Measurements from ENCODE around the gene TMCC1.

TMCC1 gene

DNA sequence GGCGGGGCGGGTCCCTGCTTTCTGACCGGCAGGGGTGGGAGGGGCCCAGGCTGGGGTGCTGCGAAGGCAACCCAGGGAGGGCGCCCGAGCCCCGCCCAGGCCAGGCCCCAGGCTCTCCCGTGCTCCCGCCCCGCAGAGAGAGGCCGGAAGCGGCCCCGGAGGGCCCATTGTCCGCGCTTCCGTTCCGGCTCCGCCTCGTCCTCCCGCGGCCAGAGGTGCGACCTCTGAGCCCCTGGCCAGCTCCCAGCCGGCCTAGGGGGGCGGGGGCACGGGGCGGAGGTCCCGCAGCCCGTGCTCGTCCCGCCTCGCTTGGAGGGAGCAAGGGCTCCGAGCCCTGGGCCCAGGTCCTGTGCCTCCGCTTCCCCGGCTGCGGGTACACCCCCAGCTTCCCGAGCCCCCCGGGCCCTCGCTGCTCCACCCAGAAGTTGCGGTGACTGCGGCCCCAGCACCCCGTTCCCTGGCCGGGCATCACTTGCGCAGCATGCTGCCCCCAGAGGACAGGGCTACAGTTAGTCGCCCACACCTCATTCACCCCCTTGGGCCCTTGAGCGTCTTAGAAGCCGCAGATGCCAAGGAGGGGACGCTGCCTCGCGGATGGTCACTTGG, 266.7 kb downstream of the TMCC1 start:
- peak in 1 of 2 donors; percentile 40 for DNase-seq (ENCODE audit: extremely low read depth in 1 of 2, low read depth in 1 of 2)

DNA sequence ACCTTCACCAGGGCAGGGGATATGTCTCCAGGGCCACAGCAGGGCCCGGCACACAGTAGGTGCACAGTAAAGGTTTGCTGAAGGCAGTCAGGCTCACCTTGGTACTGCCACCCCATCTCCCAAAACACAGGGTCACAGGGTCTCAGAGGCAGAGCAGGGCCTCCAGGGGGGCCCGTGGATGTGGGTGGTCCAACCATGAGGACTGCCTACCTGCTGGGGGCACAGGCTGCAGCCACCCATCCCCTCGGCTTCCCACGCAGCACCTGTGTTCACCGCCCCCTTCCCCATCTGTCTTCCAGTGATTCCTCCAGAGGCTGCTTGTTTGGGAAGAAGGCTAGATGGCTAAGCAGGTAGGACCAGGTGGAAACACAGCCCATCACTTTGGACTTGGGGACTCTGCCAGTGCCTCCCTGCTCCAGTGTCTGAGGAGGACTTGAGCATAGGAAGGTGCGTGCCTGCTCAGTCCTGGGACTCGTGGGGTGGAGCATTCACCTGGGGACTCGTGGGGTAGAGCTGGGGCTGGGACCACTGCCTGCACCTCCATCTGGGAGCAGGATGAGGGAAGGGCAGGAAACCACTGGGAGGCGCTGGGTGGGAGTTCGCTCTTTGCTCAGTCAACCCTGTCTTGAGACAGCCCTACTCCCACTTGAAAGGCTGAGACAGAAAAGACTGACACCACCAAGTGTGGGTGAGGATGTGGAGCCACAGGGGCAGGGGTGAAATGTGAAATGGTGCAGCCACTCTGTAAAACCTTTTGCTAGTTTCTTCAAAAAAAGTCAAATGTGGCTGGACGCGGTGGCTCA, 268.2 kb downstream of the TMCC1 start:
- DNase-seq (ENCODE audit: extremely low read depth in 1 of 2, low read depth in 1 of 2), result no peak

DNA sequence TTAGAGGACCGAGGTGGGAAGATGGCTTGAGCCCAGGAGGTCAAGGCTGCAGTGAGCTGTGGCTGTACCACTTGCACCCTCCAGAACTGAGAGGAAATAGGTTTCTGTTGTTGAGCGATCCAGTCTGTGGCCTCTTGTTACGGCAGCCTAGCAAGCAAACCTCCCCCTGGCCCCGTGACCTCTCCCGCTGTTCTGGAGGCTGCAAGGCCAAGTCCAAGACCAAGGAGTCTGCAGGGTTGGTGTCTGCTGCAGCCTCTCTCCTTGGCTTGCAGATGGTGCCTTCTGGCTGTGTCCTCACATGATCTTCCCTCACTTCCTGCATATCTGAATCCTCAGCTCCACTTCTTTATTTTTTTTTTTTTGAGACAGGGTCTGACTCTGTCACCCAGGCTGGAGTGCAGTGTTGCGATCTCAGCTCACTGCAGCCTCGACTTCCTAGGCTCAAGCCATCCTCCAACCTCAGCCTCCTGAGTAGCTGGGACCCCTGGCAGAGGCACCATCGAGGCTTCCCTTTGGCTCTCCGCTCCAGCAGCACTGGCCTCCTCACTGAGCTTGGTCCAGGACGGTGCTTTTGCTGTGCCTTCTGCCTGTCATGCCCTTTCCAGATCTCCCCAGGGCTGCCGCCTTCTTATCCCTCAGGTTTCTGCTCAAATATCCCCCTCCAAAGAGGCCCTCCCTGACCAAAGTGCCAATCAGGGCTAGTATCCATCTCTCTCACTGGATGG, 269.0 kb downstream of the TMCC1 start:
- no peak for DNase-seq (ENCODE audit: extremely low read depth in 1 of 2, low read depth in 1 of 2)

DNA sequence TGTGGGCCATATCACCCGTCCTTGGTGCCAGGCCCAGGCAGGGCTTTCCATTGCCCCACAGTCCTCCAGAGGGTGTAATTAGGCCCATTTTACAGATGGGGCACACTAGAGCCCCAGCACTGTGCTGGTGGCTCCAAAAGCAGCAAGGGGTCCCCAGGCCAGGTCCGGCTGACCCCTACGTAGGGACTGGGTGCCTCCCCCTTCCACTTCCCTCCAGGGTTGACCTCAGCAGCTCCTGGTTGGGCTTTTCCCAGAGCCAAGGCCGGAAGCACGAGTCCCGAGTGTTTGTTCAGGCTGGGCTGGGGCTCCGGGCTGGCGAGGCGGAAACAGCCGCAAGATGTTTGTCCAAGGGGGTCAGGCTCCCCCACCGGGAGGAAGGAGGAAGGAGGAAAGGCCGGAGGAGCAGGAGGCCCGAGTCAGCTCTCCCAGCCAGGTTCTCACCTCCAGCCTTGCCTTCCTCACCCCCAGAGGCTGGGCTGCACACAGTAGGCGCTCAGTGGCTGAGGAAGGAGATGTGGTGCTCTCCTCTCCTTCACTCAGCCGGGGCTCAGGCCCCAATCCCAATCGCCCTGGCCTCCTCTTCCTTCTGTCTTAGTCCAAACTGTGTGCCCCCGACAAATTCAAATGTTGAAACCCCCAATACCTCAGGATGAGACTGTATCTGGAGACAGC, 269.9 kb downstream of the TMCC1 start:
- DNase-seq (ENCODE audit: extremely low read depth in 1 of 2, low read depth in 1 of 2), result no peak

DNA sequence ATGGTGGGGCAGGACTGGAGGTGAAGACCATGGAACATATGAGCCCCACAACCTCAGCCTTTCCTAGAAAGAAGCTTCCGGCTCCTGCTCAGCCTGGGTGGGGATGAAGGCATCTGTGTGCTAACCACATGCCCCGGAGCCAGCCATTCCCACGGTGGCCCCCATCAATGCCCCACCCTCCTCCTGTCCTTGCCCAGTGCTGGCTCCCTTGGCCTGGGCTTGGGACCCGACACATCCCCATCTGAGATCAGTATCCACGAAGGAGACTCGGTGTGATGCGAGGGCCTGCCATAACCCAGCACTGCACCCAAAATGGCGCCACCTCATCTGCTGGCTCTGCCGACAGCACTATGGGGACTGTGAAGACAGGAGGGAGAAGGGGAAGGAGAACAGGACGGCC, 270.6 kb downstream of the TMCC1 start:
- DNase-seq (ENCODE audit: extremely low read depth in 1 of 2, low read depth in 1 of 2), result no peak

DNA sequence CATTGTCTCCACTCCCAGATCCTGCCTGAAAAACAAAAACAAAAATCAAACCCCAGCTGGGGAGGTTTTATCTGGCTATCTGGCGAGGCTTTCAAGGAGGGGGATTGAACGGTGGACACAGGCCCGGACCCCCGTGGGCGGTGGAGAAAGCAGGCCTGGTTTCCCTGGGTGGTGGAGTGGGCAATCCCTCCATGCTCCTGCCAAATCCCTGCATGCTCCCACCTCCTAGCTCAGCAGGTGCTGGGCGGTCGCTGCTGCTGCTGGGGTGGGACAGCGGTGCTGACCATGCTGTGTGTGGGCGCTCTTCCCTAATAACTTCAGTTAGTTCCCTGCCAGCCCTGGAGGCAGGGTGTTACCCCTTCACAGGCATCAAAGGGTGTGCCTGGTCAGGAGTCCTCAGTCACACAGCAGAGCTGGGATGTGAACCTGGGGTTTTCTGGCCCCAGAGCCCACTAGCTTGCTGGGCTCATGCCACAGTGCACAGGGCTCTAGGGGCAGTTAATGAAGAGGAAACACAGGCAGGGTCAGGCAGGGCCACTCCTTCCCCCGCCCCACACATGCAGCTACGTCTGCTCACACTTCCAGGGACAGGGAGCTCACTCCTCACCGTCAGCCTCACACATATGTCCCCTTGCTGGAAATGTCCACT, 271.2 kb downstream of the TMCC1 start:
- no peak for DNase-seq (ENCODE audit: extremely low read depth in 1 of 2, low read depth in 1 of 2)

DNA sequence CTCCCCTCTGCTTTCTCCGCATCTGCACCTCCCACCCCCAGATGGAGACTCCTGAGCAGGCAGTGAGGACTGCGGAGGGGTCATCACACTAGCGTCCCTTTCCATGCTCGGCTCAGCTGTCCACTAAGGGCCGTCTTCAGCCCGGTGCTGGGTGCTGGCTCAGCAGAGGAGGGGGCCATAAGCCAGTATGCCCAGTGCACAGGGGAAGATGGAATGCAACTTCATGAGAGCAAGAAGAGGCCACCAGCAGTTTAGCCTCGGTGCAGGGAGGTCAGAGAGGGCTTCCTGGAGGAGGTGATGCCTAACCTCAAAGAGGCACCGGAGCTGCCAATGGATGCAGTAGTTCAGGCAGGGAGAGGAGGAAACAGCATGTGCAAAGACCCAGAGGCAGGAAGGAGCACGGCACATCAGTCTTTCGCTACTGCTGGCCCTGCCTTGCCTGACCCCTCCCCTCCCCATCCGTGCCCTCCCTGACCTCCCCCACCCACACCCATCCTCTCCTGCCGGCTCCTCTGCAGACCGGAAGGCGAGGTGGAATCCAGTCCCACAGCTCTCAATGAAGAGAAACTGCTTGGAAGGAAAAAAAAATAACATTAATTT, 271.8 kb downstream of the TMCC1 start:
- no peak for DNase-seq (ENCODE audit: extremely low read depth in 1 of 2, low read depth in 1 of 2)

DNA sequence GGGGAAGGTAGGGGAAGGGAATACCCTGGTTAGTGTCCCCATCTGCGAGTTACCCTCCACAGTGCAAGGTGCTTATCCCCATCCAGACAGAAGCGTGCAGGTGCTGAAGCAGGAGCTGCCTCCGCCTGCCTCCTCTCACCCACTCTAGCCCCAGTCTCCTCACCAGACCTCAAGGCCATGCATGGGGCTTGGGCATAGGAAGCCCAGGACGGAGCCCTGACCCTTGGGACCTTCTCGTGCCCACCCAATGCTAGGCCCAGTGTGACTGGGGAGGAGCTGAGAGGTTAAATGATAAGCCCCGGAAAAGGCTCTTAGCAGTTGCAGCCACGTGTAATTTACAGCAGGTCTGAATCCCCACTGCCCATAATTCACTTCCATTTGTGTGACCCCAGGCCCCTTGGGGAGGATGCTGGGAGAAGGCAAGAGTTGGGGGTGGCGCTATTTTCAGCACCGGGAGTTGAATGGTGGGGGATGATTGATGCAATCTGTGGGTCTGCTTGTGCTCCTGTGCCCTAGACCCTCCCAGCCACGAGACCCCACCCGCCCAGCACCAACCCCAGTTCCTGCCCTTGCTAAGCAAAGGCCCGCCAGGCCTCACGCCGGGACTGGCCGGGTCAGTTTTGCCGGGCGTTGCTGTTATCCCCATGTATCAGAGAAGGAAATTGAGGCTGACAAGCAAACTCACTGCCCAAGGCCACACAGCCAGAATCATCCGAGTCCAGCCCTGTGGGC, 272.5 kb downstream of the TMCC1 start:
- no peak for DNase-seq (ENCODE audit: extremely low read depth in 1 of 2, low read depth in 1 of 2)

DNA sequence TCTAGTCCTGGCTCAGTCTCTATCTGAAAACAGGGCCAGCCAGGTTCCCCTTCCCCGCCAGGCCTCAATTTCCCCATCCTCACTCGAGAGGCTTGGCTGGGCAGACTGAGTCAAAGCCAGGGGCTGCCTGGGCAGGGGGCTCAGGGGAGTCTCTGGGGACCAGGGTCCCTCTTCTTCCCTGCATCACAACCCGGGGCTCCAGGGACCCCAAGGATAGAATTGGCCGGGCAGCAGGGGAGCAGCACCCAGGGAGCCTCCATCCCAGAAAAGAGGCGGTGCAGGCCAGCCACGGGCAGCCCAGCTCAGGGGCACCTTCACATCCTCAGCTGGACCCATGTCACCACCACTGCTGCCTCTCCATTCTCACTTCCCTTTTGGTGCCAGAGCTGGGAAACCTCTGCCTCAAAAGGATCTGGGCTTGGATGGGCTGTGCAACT, 273.8 kb downstream of the TMCC1 start:
- DNase-seq (ENCODE audit: extremely low read depth in 1 of 2, low read depth in 1 of 2), result no peak

DNA sequence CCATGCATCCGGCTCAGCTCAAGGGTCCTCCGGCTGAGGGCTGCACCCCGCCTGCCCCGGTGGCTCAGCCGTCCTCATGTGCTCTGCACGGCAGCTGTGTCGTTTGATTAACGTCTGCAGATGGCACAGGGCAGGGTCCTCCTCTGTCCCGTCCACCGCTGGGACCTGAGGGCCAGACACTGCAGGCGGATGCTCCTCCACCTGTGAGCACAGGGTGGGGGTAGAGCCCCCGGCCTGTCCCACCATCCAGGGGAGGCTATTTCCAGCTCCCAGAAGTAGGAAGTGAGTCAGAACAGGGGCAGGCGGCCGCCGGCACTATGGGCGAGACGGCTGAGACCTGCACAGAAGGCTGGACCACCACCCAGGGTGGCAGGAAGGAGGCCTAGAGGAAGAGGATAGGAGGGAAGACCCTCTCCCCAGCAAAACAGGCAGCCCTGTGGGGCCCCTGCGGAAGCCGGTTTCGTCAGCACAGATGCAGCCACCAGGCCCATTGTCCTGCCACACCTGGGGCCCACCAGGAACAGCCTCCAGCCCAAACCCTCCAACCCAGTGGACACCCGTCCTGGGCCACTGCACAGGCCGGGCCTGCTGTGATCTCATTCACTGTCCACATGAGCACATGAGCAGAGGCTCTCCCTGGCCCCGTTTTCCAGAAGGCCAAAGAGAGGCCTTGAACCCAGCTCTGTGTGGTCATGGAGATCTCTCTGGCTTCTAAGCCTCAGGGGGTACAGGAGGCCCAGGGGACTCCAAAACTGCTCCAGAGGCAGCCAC, 274.4 kb downstream of the TMCC1 start:
- no peak for DNase-seq (ENCODE audit: extremely low read depth in 1 of 2, low read depth in 1 of 2)

DNA sequence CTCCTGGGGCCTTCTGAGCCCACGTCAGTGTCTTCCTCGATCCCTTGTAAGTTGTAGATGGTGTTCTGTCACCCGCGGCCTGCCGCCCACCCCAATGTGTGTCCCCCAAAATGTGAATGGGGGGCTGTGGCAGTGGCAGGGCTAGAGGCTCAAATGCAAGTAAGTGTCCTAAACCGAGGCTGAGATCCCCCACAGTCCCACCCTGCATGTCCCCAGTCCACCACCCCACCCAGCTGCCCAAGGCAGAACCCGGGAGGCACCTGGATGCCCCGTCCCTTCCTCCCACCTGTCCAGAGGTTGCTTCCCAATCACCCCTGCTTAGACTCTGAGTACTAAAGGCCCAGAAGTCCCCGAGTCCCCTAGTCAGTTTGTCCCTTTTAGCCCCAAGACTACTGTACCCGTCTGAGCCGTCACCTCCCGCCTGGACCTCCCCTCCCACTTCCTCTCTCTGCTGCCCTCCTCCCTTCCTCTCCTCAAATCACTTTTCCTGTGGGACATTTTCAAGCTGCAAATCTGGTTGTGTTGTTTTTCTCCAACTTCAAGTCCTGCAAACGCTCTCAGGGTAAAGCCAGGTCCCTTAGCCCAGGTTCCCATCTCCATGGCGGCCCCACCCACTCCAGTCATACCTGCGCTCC, 275.2 kb downstream of the TMCC1 start:
- DNase-seq (ENCODE audit: extremely low read depth in 1 of 2, low read depth in 1 of 2), result no peak

DNA sequence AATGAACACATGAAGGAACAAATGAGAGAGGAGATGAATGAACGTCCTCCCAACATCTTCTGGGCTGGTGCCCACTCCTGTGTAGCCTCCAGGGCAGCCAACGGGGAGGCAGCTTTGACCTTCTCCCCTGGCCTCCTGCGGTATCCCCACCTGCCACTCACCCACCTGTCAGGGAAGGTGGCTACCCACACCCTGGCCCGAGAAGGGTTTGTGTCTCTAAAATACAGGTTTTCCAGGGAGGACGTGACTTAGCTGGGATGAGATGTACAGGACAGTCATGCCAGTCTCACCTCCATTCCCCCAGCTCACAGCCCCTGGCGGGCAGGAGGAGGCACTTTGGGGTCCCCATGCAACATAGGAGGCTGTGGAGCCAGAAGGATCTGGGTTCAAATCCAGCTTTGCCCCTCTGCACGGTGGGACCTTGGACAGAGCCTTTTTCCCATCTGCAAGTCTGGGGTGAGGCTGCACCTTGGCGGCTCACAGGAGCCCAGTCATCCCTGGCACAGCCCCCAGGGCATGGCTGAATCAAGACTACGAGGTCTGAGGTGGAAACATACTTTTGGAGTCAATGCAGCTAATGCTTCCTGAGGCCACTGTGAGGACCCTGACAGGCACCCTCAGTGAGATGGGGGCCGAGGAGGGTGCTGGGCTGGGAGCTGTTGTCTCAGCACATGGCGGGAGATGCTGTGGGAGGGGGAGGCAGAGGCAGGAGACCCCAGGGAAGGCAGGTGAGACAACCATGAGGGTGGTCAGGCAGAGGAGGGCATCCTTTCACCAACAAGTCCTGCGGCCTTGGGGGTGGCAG, 275.9 kb downstream of the TMCC1 start:
- DNase-seq (ENCODE audit: extremely low read depth in 1 of 2, low read depth in 1 of 2), result no peak

DNA sequence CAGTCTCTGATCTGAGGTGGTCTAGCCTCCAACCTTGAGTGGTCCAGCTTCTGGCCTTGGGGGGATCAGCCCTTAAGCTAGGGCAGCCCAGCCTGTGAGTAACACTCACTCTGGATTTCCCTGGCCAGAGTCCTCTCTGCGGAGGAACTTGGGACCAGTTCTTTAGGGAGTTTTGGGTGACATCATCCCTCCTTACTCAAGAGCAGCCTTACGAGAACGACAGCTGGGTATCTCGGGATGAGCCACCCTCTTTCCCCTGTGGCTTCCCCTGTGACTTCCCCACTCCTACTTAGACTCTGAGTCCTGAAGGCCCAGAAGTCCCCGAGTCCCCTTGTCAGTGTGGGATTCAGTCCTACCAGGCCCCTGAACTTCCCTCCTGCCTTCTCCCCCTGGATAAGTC, 276.8 kb downstream of the TMCC1 start:
- DNase-seq (ENCODE audit: extremely low read depth in 1 of 2, low read depth in 1 of 2), result no peak

DNA sequence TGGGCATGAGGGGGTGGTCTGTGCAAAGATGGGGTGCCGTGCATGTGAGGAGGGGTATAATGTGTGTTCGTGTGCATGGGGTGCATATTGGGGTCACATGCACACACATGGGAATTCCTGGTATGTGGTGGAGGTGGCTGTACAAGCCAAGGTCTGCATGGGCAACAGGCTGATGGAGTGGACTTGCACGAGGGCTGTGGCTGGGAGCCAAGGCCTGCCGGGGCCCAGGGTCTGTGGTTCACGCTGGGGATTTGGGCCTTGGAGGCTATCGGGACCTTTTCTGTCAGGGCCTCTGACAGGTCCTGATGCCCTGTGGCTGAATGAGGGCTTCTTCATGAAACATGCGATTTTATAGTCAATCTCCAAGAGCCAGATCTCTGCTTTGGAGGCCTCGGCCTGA, 277.2 kb downstream of the TMCC1 start:
- DNase-seq (ENCODE audit: extremely low read depth in 1 of 2, low read depth in 1 of 2), result no peak

DNA sequence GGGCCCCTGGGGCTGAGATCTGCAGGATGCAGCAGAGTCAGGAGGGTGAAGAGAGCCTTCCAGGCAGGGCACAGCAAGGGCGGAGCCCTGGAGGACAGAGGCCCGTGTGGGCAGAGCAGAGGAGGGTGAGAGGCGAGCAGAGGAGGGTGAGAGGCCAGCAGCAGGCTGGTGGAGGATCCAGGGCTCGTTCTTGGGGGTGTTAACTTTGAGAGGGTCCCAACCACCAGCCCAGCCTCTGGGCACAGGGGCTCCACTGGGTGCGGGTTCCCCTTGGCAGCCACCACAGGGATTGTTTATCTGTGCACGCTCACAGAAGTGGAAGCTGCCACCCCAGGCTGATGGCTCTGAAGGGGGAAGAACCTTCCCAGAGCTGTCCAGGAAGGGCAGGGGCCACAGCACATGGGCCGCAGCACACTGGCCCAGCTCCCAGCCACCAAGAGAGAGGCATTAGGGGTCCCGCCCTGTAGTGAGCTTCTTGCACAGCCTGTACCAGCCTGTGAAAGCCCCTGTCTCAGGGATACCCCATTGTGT, 277.7 kb downstream of the TMCC1 start:
- DNase-seq (ENCODE audit: extremely low read depth in 1 of 2, low read depth in 1 of 2), result no peak

DNA sequence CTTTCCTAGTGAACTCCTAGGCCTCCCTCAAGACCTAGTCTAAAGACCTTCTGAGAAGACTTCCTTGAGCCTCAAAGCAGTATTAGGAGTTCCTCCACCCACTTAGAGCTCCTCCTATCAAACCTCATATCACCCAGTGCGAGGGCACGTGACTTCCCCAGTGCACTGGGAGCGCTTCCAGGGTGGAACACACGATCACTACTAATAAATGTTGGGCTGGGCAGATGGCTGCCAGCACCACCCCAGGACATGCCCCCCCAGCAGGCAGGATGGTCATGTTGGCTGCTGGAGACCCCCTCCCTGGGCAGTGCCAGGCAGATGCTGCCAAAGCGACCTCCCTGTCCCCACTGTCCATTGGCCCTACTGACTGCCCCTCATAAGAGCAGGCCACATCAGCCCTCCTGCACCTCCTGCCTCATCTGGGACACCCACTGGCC, 278.6 kb downstream of the TMCC1 start:
- no peak for DNase-seq (ENCODE audit: extremely low read depth in 1 of 2, low read depth in 1 of 2)

DNA sequence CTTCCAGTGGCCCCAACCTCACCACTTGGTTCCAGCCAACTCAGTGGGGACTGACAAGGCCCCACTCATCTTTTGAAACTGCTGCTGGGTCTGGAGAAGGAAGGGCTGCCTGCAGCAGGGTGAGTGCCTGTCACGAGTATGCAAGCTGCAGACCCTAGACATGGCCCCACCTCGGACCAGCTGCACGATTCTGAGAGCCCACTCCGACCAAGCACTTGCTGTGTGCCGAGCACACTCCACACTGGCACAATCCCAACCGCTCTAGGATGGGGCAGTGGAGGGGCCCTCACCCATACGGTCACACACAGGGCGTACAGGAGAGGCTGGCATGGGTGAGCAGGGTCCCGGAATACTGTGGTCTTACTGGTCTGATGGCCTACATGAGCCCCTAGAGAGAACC, 279.1 kb downstream of the TMCC1 start:
- no peak for DNase-seq (ENCODE audit: extremely low read depth in 1 of 2, low read depth in 1 of 2)

DNA sequence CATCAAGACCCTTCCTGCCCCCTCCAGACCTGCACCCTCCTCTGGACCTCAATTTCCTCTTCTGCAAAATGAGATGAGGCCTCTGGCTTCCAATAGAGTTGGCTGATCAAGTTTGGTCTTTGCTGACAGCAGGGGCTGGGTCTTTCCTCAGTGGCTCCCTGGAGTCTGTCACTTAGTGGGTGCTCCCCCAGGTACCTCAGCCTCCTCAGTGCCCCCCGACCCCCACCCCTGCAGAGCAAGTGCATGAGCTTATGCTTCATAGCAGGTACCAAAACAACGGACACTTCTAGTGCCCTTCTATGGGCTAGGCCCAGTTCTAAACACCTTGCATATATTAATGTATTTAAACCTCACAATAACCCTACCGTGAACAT, 280.2 kb downstream of the TMCC1 start:
- no peak for DNase-seq (ENCODE audit: extremely low read depth in 1 of 2, low read depth in 1 of 2)

Measured in activated CD8-positive, alpha-beta memory T cell treated with anti-CD3 and anti-CD28 coated beads for 1 hour (primary cell).